Endodermal cell (in vitro differentiated cells): ENCODE data around the gene ABCB9. TPM values are rescaled to one million over a fixed set of nuclear protein-coding genes. Genes with fewer than 3 reads are reported as not detected.

Source experiments
- DNase-seq: peaks from one replicate; pipeline ENCODE4 v3.0.0-alpha.2; 2017
- H3K27ac ChIP-seq: 2 replicates; pipeline ENCODE4 v1.5.1; 2013; ENCODE audit warnings: mild to moderate bottlenecking, low read depth, low read length, moderate library complexity
- H3K27me3 ChIP-seq: 2 replicates; pipeline ENCODE4 v1.6.1; 2013; ENCODE audit warnings: mild to moderate bottlenecking, low read length, moderate library complexity; ENCODE audit not compliant: insufficient read depth, control insufficient read depth, poor library complexity, severe bottlenecking
- H3K36me3 ChIP-seq: 2 replicates; pipeline ENCODE4 v1.7.0; 2013; ENCODE audit warnings: mild to moderate bottlenecking, low read length, moderate library complexity; ENCODE audit not compliant: control insufficient read depth, insufficient read depth
- H3K4me1 ChIP-seq: one replicate; pipeline ENCODE4 v1.7.0; 2013; ENCODE audit warnings: low read length; ENCODE audit not compliant: control insufficient read depth, insufficient read depth
- H3K4me3 ChIP-seq: 2 replicates; pipeline ENCODE4 v1.5.1; 2013; ENCODE audit warnings: mild to moderate bottlenecking, low read length, moderate library complexity
- H3K9ac ChIP-seq: 2 replicates; pipeline ENCODE4 v1.6.1; 2013; ENCODE audit warnings: mild to moderate bottlenecking, low read length, moderate library complexity; ENCODE audit not compliant: poor library complexity, severe bottlenecking; ENCODE audit errors: extremely low read depth
- H3K9me3 ChIP-seq: 2 replicates; pipeline ENCODE4 v1.6.1; 2013; ENCODE audit warnings: mild to moderate bottlenecking, low read length, moderate library complexity; ENCODE audit not compliant: control insufficient read depth
- H3K27ac Mint-ChIP-seq: 2 replicates; pipeline ENCODE4 v1.8.0; 2020; ENCODE audit warnings: mixed read lengths
- H3K27me3 Mint-ChIP-seq: 2 replicates; pipeline ENCODE4 v1.8.0; 2021; ENCODE audit warnings: mild to moderate bottlenecking, mixed read lengths; ENCODE audit not compliant: insufficient read depth
- H3K36me3 Mint-ChIP-seq: 2 replicates; pipeline ENCODE4 v1.8.0; 2020; ENCODE audit warnings: low read depth, mixed read lengths
- H3K4me1 Mint-ChIP-seq: 2 replicates; pipeline ENCODE4 v1.8.0; 2020; ENCODE audit warnings: mixed read lengths
- H3K4me3 Mint-ChIP-seq: 2 replicates; pipeline ENCODE4 v1.8.0; 2020; ENCODE audit warnings: mild to moderate bottlenecking, moderate library complexity, mixed read lengths
- H3K9me3 Mint-ChIP-seq: 2 replicates; pipeline ENCODE4 v1.8.0; 2020; ENCODE audit warnings: mild to moderate bottlenecking, mixed read lengths
- WGBS, 2 experiments: methylation state at CpG; one replicate each; pipeline versions ENCODE4 v1.1.5 to v1.1.7; 2013; ENCODE audit warnings: missing lambda C conversion rate in 2 of 2, mixed read lengths in 1 of 2; ENCODE audit not compliant: insufficient coverage in 1 of 2, insufficient read length in 1 of 2; 5-methylcytosine and 5-hydroxymethylcytosine counted together
- total RNA-seq, 2 donors: library from RNA; stranded (reverse); fragmentation: NEBNext Ultra II Directional in 1 of 2; extraction: Animal tissue kit (Norgen Biotek cat#: 25700) in 1 of 2; gene quantifications; 2 replicates in 1 of 2; 3 replicates in 1 of 2; pipeline ENCODE4 v1.2.1, GENCODE V29; 2021
- TF ChIP-seq, protein P1 (sequence below): fragments of 200-600 bp; sonication (generic); conservative IDR thresholded peaks from 2 replicates; pipeline ENCODE4 v1.5.0; 2021; ENCODE audit warnings: antibody characterized with exemption, mild to moderate bottlenecking

Gene ABCB9
- total RNA-seq, 2 donors from 2014 or later: 5.4 to 6.0 TPM

- H3K27me3 ChIP-seq: no peaks in the 10 kb centered on the region
- 80 to 97% methylated on average over 2 to 6 of the region's 6 CpGs for WGBS, 2 experiments
- H3K9me3 Mint-ChIP-seq: no peaks in the 10 kb centered on the region
Observed at GRCh38 chr12:122884091-122884826, 82.0 kb downstream of the ABCB9 start.

DNA sequence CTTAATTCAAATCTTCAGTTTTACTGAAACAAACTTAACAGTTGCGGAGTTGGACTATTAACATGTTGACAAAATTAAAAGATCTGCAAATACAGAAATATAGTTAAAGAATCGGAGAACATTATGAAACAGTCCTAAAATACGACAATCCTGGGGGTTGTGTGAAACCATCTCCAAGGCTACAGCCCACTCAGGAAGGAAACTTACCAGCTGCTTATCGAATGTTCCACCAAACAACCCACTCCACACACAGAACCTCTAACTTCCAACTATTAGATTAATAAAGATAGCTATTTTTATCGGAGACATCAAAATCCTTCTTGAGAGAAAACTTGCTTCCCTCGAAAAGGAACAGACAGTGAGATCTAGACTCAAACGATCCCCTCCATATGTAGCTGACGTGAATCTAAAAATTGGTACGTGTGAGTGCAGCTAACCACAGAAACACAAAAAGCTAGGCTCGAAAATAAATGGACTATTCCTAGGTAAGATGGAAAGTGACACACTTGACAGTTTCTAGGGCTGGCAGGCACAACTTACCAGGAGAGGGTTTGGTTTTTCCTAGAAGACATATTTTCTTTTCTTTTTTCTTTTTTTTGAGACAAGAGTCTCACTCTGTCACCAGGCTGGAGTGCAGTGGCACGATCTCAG is 83.2 kb downstream of the ABCB9 start:
- peaks cover 7% of the 10 kb centered on the region for H3K36me3 ChIP-seq
- 93% methylated on average over 7 to 11 of the region's 11 CpGs for WGBS, 2 experiments
- H3K4me3 ChIP-seq: no peak overlapping the region
- no peak overlapping the region for H3K27ac ChIP-seq
- H3K9me3 Mint-ChIP-seq: no peaks in the 10 kb centered on the region
- H3K4me1 ChIP-seq: no peaks in the 10 kb centered on the region
- H3K4me1 Mint-ChIP-seq: peaks cover 6% of the 10 kb centered on the region
- no peak overlapping the region for H3K4me3 Mint-ChIP-seq
- H3K36me3 Mint-ChIP-seq: peaks cover 2% of the 10 kb centered on the region
- H3K9ac ChIP-seq: no peak overlapping the region
- H3K9me3 ChIP-seq: no peaks in the 10 kb centered on the region
- DNase-seq: no peak
- TF ChIP-seq, protein P1, sequence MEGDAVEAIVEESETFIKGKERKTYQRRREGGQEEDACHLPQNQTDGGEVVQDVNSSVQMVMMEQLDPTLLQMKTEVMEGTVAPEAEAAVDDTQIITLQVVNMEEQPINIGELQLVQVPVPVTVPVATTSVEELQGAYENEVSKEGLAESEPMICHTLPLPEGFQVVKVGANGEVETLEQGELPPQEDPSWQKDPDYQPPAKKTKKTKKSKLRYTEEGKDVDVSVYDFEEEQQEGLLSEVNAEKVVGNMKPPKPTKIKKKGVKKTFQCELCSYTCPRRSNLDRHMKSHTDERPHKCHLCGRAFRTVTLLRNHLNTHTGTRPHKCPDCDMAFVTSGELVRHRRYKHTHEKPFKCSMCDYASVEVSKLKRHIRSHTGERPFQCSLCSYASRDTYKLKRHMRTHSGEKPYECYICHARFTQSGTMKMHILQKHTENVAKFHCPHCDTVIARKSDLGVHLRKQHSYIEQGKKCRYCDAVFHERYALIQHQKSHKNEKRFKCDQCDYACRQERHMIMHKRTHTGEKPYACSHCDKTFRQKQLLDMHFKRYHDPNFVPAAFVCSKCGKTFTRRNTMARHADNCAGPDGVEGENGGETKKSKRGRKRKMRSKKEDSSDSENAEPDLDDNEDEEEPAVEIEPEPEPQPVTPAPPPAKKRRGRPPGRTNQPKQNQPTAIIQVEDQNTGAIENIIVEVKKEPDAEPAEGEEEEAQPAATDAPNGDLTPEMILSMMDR: no peak
- H3K27me3 ChIP-seq: no peaks in the 10 kb centered on the region
- peaks cover 37% of the 10 kb centered on the region for H3K27me3 Mint-ChIP-seq
- no peak overlapping the region for H3K27ac Mint-ChIP-seq

More at GRCh38 chr12:122884091-122884826, 82.0 kb downstream of the ABCB9 start:
- peaks cover 4% of the 10 kb centered on the region for H3K4me1 ChIP-seq
- TF ChIP-seq, protein P1: no peak
- no peak overlapping the region for H3K27ac ChIP-seq
- Mint-ChIP-seq H3K4me1 (peaks cover 16% of the 10 kb centered on the region), H3K36me3 (no peaks in the 10 kb centered on the region), H3K27ac (no peak overlapping the region), H3K27me3 (peaks cover 27% of the 10 kb centered on the region), H3K4me3 (no peak overlapping the region)
- DNase-seq: no peak
- no peaks in the 10 kb centered on the region for H3K9me3 ChIP-seq
- H3K36me3 ChIP-seq: peaks cover 3% of the 10 kb centered on the region
- H3K4me3 ChIP-seq: no peak overlapping the region
- no peak overlapping the region for H3K9ac ChIP-seq

DNA sequence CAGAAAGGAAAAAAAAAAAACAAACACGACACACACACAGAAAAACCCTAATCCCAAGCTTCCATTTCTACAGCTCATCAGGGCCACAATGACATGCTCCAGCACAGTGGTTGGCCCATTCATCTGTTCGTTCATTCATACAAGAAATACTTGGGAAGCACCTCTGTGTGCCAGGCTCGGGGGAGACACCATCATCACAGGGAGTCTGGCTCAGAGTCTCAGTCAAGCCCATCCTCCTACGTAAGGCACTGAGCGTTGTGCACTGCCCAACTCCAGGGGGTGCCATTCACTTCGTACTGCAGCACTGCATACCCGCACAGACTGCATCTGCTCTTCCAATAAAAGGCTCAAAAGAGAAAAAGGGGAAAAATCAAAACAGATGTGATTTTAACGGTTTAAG is 85.6 kb downstream of the ABCB9 start:
- H3K9me3 ChIP-seq: no peaks in the 10 kb centered on the region
- WGBS, 2 experiments: 51 to 65% methylated on average over 6 to 8 of the region's 8 CpGs
- DNase-seq: peak; percentile 80
- H3K4me1 ChIP-seq: no peaks in the 10 kb centered on the region
- TF ChIP-seq, protein P1: peak; percentile 73
- H3K9ac ChIP-seq: no peak overlapping the region
- no peaks in the 10 kb centered on the region for H3K9me3 Mint-ChIP-seq
- peaks cover 20% of the 10 kb centered on the region for H3K27me3 ChIP-seq
- no peak overlapping the region for H3K27ac Mint-ChIP-seq
- no peak overlapping the region for H3K27ac ChIP-seq
- H3K4me3 ChIP-seq: no peak overlapping the region
- H3K36me3 ChIP-seq: peaks cover 7% of the 10 kb centered on the region
- peaks cover 11% of the 10 kb centered on the region for H3K36me3 Mint-ChIP-seq
- peaks cover 6% of the 10 kb centered on the region for H3K4me1 Mint-ChIP-seq
- peaks cover 58% of the 10 kb centered on the region for H3K27me3 Mint-ChIP-seq
- no peak overlapping the region for H3K4me3 Mint-ChIP-seq
